HG03280 (cell line): ENCODE data around the gene AFF1.

Source experiments
- ATAC-seq: cut with Tn5 transposase; IDR thresholded peaks from one replicate; pipeline ENCODE4 v1.9.1; 2021; ENCODE audit warnings: mild to moderate bottlenecking, moderate library complexity; ENCODE audit not compliant: unreplicated experiment

The AFF1 gene

DNA sequence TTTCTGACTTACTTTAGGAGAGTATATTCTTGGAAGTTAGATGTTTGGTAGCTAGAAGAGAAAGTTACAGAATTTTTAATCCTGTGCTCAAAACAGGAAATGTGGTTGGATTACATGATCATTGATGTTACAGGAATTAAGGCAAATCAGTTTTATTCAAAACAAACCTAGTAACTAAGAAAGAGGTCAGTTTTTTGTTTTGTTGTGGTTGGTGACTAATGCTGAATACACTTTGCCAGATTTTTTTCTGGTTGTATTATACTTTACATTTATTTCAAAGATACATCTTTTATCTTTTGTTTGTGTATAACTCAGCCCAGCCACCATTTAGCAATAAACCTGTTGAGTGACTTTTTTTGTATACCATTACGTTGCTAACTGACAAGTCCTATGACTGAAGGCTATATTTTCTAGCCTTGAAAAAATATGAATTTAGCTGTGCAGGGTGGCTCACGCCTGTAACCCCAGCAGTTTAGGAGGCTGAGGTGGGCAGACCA, 168.9 kb downstream of the AFF1 start:
- ATAC-seq, result no peak

DNA sequence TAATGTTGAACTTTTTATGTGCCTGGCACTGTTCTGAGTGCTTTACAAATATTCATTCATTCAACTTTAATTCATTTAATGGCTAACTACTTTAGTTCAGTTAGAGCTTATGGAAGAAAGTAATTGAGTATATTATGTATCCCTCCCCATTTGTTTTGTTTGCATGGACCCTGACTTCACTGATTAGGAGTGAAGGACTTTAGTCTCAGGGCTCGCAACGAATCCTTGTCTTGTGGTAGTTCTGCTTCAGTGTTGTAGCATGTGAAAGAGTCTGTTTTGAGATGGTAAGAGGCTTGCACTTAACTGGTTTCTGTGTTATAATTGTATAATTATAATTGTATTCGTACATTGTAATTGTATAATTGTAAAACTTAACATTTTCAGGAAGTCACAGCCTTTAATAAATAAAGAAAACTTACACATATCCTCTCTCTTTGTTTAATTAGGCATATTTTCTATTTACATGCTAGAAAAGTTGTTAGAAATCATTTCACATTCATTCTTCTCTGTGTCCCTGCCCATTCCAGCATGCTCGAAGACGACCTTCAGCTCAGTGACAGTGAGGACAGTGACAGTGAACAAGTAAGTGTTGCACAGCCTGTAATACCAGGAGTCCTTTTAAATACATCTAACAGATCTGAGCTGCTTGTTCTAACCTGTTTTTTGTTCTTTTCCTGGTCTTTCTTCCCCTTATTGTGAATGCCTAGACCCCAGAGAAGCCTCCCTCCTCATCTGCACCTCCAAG, 170.5 kb downstream of the AFF1 start:
- no peak for ATAC-seq

DNA sequence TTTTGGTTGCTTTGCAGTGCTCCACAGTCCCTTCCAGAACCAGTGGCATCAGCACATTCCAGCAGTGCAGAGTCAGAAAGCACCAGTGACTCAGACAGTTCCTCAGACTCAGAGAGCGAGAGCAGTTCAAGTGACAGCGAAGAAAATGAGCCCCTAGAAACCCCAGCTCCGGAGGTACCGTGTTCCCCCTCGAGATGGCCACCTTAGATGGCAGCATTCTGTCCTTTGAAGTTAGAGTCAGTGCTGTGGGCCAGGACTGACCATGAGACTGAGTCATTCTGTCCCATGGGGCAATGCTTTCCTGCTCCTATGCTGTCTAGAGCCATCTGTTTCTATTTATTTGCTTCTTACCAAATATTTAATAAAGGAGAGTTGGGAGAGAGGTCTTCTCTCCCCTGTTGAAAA, 173.3 kb downstream of the AFF1 start:
- ATAC-seq, result no peak

DNA sequence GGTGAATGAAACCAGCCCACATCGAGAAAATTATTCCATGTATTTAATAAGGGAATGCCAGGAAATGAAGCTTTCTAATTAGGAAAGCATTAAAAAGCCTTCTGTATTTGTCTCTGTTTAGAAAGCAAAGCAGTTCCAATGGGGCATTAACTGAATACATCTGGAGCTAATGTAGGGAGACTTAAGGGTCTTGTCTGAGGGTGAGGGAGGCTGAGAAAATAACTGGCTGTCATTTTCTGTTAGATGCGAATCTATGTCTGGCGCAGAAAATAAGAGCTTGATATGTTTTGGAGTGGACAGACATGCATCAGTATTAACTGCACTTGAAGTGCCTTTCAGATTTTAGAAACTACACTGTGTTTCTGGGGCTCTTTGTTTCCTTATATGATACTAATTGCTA, 174.3 kb downstream of the AFF1 start:
- no peak for ATAC-seq

DNA sequence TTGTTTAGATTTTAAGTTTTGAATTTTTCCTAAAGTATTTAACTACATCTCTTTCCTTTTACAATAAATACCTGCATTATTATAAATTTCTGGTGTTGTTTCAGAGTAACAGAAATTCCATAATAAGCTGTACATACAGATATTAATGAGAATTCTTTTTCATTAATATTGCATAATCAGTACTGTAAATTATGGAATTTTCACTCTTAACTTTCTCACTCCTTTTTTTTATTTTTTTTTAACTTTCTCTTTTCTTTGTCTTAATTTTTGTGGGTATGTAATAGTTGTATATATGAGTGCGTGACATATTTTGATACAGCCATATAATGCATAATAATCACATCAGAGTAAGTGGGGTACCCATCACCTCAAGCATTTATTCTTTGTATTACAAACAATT, 175.1 kb downstream of the AFF1 start:
- ATAC-seq, result no peak

DNA sequence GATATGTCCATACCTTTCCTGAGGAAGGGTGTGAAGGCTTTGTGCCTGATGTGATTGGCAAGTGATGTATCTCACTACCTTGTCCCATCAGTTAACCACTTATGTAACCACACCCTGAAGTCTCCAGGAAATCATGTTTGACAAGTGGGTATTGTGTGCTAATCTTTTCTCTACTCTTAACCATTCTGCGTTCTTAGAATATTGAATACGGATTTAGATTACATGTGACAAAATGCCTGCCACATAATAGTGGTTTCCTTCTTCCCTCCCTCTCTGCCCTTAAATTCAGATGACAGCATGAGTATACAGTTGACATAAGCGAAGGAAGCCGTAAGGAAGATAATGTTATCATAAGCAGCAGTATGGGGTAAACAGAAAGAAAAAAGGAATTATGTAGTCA, 177.3 kb downstream of the AFF1 start:
- ATAC-seq, result no peak

DNA sequence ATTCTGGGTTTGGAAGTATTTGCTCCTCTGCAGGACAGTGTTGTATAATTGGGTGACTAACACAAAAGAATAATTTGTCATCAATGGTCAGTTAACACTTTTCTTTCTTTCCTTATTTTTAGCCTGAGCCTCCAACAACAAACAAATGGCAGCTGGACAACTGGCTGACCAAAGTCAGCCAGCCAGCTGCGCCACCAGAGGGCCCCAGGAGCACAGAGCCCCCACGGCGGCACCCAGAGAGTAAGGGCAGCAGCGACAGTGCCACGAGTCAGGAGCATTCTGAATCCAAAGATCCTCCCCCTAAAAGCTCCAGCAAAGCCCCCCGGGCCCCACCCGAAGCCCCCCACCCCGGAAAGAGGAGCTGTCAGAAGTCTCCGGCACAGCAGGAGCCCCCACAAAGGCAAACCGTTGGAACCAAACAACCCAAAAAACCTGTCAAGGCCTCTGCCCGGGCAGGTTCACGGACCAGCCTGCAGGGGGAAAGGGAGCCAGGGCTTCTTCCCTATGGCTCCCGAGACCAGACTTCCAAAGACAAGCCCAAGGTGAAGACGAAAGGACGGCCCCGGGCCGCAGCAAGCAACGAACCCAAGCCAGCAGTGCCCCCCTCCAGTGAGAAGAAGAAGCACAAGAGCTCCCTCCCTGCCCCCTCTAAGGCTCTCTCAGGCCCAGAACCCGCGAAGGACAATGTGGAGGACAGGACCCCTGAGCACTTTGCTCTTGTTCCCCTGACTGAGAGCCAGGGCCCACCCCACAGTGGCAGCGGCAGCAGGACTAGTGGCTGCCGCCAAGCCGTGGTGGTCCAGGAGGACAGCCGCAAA, 179.6 kb downstream of the AFF1 start:
- ATAC-seq, result no peak

DNA sequence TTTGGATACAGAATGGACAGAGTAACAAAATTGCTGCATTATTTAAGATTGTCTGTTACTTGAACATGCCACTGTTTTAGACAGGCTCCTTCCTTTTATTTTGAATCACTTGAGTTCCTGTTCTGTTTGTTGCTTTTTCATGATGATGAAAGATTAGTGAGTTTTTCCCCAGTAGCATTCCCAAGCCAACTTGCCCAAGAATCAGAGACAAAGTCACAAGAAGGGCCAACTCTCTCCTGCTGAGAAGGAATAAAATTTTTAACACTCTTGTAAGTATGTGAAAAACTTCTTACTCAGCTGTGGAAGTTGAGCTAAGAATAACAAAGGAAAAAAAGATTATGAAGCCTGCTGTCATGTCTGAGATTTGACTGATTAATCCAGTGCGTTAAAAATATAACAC, 181.4 kb downstream of the AFF1 start:
- no peak for ATAC-seq

DNA sequence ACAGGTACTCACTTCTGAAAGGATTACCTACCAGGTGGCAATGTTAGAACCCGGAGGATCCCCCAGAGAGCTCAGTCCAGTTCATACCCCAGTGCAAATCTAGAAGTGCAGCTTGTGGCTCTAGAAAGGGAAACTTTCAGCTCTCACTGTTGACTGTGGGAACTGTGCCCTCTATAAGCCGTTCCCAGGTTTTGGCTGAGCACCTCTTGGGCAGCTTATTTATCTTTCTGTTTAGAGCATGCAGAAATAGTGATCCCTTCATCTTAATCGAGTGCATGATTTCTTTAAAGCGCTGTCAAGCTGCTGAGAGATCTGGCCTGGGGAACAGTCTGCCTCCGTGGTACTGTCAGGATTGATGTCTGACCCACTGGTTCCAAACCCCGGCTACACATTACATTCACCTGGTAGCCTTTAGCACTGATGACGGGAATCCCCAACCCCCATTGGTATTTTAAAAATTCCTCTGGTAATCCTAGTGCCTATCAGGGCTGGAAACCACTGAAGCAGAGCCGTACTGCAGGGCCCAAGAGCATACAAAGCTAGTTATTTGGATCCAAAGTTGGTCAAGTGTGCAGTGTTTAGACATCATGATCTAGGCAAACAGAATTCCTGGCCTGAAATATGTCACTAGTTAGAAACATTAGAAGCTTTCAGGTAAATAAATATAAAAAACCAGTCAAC, 182.4 kb downstream of the AFF1 start:
- ATAC-seq, result no peak

DNA sequence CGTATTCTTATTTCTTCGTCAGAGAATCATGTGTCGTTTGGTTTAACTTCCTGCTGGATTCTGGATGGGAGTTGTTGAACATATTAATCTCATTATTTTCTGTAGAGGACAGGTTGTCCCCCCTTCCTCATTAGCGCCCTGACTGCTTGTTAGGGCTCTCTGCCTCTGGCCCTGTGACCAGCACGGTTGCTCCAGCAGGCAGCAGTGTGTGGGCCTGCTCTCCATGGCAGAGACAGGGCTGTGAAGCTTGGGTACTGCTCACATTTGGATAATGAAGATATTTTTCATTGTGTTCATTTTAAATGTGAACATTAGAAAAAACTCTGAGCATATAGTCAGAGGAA, 182.9 kb downstream of the AFF1 start:
- ATAC-seq, result no peak

DNA sequence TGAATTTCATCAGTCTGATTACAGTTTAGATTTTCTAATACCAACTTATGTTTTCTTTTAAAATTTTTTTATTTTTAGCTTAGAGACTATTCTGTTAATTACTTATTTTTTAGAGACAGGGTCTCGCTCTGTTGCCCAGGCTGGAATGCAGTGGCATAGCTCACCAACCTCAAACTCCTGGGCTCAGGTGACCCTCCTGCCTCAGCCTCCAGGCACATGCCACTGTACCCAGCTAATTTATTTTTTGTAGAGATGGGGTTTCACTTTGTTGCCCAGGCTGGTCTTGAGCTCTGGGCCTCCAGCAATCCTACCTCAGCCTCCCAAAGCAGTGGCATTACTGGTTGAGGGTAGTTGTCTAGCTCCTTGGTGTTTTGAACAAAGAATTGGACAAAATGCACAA, 183.6 kb downstream of the AFF1 start:
- no peak for ATAC-seq

DNA sequence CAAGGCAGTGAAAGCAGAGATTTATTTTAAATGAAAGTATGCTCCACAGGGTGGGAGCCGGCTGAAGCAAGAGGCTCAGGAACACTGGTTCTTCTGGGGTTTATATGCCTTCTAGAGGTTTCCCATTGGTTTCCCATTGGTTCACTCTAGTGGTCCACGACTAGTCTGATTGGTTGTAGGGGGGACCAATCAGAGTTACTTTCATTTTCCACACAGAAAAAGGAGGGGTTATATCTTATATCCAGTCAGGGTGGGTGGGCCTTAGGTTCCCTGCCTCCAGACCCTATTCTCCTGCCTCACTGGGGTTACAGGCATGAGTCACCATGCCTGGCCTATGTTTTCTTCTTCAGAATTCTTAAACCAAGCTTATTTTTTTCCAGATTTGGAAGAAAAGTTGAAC, 184.0 kb downstream of the AFF1 start:
- no peak for ATAC-seq

DNA sequence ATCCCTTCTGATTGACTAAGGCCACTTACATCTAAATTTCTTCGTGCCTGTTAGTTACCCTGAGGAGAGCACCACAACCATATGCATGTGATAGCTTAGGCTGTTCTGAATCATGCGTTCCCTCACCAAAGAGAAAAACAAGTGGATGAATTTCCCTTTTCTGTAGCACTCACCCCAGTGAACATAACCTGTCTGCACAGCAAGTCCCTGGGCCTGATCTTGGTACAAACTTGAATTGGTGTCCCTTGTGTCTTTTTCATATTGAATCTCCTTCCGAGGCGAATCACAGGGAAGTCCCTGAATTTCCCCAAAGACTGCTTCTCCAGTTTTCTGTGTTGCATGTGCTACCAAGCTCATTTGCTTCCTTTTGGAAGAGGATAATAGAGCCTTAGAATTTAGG, 185.2 kb downstream of the AFF1 start:
- no peak for ATAC-seq

DNA sequence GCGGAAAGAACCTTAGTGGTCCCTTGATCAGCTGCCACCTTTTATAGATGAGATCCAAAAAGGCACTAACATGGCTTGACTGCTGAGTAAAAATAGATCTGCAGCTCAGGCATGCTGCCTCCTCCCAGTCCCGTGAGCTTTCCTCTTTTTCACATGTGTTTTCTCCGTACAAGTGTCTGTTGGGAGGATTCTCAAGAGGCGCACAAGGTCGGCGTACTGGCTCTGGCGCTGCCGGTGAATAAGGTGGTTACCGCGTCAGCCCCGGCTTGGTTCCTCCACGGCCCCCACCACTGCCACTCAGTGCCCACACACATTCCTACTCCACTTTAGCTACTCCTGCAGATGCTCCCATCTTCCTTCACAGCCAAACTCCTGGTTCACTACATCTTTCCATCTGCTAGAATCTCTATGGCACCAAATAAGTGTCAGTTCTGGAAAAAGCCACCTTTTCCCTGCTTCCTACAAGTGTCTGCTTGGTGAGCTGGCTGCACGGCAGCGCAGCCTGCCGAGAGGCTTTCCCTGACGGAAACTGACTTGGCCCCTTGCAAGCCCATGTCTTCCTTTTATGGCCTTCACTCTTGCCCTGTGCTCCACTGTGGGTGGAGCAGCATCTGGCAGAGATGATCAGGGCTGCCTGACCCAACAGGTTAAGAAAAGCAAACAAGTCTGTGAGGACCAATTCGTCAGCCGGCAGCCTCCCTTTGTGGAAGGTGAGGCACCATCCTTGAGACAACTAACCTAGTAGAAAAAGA, 185.8 kb downstream of the AFF1 start:
- ATAC-seq, result no peak

DNA sequence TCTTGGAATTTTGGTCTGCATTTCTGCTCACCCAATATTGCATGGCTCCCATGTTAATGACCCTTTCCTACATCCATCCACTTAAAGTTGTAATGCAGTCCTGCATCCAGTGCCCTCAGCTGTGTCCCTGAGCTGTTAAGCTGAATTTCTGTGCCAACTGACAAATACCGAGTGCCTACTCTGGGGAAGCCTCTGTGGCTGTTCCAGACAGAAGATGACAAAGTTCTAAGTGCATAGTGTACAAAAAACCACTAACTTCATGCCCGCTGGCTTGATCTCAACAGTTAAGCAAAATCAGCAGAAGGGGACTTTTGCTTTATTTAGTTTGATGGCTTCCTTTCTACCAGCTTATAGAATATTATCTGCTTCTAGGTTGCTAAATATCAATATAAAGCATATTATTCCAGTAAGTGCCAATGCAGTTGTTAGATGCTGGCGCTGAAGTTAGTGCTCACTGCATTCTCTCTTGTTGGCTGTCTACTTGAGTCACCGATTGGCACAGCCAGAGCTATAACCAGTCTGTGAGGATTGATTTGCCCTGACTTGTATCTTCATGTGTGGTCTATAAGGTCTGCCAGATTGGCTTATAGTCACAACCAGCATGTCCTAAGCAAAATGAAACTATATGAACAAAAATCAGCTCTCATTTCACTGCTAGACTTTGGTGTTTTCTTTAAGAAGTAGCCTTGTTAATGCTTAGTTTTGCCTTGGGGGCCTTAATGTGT, 186.7 kb downstream of the AFF1 start:
- ATAC-seq, result no peak

DNA sequence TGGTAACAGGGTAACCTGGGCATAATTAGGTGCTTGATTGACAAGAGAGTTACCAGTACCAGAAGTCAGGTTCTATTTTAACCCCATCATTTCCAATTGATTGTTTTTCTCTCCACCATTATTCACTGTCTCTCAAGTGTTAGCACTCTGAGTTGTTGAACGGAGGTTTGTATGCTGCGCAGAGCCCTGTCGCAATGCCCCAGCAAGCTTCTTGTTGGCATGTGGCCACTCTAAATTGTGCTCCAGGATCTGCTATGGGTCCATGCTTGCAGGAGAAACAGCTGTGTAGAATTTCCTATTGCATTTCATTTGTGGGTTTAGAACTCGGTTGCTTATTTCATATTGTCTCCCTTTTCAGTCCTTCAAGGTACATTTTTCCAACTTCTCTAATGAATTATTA, 187.4 kb downstream of the AFF1 start:
- ATAC-seq, result no peak

DNA sequence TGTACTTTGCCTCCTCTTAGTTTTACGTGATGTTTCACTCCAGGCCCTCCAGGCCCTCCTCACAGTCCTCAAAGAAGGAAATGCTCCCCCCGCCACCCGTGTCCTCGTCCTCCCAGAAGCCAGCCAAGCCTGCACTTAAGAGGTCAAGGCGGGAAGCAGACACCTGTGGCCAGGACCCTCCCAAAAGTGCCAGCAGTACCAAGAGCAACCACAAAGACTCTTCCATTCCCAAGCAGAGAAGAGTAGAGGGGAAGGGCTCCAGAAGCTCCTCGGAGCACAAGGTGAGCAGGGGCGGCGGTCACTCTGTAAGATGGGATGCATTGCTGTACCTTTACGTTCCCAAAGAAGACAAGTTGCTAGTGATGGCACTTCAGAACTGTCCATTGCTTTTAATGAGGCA, 191.2 kb downstream of the AFF1 start:
- ATAC-seq, result no peak

DNA sequence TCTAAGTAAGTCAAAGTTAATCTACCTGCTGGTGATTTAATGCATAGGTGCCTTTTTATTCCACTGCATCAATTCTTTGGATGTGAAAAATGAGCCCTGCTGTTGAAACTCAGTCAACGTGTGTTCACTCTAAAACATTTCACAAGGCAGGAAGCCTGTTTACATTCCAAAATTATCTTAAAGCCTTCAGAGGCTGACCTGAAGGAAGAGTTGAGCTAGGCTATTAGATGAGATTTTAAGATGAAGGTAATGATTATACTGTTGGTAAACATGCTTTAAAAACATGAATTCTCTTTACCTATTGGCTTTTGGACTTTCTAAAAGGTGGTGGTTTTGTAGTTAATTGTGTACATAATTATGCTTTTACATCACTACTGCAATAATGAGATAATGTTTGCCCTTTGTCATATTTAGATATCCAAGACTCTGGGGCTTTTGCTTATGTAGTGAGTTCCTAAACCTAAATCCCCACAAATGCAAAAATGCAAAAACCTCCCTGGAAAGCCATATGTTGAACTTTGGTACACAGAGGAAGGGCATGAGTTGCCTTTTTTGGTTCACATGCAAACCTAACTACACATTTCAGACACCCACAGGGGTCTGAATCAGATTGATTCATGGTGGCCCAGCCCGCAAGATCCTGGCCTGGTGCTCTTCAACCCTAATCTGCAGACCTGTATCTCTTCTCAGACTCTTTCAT, 193.3 kb downstream of the AFF1 start:
- ATAC-seq, result no peak

DNA sequence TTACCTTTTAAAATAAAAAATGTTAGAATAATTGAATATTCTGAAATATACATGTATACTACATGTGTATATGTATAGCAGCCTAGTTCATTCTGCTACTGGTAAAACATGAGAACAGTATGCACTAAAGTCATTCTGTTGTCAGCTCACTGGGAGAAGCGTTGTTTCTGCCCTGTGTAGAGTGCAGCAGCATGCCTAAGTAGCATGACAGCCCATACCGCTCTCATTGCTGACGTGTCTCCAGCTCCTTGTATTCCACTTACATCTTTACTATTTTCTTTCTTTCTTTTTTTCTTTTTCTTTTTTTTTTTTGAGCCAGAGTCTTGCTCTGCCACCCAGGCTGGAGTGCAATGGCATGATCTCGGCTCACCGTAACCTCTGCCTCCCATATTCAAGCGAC, 194.9 kb downstream of the AFF1 start:
- ATAC-seq, result no peak
